ENCODE data around the gene ZSWIM5.
"Not testable (repeated sequence)": the region's sequence is repeated elsewhere in the genome, so short reads cannot be mapped to it uniquely, and the experiment has no call there.

ZSWIM5 gene

DNA sequence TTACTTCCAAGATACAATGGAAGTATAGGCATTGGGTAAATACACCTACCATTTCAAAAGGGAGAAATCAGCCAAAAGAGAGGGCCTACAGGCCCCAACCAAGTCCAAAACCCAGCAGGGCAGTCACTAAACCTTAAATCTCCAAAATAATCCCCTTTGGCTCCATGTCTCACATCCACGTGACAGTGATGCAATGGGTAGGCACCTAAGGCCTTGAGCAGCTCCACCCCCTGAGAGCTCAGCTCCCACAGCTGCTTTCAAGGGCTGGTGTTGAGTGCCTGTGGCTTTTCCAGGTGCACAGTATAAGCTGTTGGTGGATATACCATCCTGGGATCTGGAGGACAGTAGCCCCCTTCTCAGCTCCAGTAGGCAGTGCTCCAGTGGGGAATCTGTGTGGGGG lies 121.8 kb downstream of the ZSWIM5 start:
- DNase-seq = no peak

DNA sequence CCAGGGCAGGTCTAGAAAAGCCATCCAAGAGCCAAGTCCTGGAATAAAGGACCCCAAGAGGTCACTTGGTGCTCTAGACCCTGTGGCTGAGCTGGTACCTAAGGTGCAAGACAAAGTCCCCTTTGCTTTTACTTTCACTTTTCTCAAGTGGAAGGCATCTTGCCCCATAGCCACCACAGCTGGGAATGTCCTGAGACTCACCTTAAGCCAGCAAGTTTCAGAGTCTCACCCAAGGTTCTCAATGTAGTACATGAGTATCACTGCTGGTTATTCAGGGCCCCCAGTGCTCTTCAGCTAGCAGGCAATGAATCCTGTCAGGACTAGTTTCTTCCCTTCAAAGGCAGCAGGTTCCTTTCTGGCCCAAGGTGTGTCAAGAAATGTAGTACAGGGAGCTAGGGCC lies 126.9 kb downstream of the ZSWIM5 start:
- no peak for DNase-seq

DNA sequence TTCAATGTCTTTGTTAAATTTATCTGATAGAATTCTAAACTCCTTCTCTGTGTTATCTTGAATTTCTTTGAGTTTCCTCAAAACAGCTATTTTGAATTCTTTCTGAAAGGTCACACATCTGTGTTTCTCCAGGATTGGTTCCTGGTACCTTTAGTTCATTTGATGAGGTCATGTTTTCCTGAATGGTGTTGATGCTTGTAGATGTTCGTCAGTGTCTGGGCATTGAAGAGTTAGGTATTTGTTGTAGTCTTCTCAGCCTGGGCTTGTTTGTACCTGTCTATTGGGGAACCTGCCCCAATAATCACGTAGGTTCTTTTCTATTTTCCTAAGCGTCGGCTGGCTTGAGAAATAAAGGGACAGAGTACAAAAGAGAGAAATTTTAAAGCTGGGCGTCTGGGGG lies 129.4 kb downstream of the ZSWIM5 start:
- DNase-seq = not testable (repeated sequence)

DNA sequence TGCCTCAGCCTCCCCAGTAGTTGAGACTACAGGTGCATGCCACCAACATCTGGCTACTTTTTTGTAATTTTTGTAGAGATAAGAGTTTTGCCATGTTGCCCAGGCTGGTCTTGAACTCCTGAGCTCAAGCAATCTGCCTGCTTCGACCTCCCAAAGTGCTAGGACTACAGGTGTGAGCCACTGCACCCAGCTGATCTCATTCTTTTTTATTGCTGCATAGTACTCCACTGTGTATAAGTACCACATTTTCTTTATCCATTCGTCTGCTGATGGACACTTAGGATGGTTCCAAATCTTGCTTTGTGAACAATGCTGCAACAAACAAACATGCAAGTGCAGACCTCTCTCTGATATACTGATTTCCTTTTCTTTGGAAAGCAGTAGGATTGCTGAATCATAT lies 134.8 kb downstream of the ZSWIM5 start:
- no peak for DNase-seq

DNA sequence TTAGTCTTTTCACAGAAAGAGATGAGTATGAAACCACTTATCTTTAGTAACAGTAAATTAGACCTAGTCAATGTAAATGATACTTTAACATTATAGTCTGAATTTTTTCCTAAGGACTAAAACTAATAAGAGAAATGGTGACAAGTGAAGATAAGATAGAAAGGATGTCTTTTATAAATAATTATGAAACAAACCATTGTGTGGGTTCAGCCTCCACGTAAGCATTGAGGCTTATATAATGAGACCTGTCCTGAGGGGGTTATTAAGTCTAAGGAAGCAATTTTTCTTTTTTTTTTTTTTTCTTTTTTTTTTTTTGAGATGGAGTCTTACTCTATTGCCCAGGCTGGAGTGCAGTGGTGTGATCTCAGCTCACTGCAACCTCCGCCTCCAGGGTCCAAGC lies 138.6 kb downstream of the ZSWIM5 start:
- no peak for DNase-seq

DNA sequence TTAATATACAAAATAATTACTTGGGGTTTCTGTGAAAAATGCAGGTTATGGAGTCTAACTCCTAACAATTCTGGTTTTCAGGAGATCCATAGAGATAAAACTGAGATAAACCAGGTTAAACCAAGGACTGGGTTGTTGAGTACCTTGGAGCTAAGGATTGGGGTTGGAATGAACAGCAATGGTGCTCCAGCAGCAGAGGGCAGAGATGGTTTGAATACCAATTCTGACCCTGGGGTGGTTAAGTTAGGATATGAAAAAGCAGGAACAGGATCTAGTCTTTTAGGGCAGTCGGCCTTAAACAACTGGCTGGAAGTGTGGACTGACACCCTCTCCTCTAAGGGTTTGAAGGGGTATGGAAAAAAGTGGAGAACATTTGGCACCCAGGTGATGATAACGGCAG lies 141.3 kb downstream of the ZSWIM5 start:
- DNase-seq = no peak

DNA sequence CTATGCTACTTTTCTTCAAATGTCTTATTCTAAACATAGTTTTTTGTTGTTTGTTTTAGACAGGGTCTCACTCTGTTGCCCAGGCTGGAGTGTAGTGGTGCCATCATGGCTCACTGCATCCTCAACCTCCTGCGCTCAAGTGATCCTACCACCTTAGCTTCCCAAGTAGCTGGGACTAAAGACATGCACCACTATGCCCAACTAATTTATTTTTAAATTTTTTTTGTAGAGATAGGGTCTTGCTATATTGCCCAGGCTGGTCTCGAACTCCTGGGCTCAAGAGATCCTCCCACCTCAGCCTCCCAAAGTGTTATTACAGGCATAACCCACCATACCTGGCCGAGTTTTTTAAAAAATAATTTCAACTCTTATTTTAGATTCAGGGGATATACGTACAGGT lies 143.9 kb downstream of the ZSWIM5 start:
- not testable (repeated sequence) for DNase-seq

DNA sequence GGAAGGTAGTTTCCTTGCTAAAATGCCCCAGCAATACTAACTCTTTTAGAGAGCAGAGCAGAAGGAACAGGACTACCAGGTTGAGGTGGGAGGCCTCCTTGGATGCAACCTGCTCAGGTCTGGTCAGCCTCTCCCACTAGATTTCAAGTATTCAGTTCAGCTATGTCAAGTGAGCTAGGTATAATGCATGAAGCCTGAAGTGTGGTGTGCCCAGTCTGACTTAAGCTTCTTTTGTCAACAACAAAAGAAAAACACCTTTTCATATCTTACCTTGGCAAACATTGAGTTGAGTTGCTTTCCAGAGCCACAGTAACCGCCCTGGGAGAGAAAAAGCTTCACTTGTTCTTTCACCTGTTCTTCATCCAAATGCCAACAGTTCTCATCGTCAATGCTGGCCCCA lies 146.6 kb downstream of the ZSWIM5 start:
- no peak for DNase-seq

DNA sequence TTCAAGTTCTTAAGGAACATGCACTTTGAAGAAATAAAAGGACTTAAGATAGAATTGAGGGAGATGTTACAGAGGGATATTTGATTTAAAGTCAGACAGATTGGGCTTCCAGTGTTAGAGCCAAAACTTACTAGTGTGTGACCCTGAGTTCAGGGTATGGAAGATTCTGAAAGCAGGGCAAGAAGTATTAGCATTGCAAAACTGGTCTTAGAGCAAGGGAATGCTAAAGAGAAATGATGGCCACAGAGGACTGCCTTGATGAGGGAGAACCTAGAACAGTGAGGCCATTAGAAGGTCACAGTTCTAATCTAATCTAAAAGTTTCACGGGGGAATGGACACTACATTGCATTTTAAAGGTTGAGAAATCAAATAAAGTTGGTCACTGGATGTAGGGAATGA lies 148.9 kb downstream of the ZSWIM5 start:
- DNase-seq = no peak

DNA sequence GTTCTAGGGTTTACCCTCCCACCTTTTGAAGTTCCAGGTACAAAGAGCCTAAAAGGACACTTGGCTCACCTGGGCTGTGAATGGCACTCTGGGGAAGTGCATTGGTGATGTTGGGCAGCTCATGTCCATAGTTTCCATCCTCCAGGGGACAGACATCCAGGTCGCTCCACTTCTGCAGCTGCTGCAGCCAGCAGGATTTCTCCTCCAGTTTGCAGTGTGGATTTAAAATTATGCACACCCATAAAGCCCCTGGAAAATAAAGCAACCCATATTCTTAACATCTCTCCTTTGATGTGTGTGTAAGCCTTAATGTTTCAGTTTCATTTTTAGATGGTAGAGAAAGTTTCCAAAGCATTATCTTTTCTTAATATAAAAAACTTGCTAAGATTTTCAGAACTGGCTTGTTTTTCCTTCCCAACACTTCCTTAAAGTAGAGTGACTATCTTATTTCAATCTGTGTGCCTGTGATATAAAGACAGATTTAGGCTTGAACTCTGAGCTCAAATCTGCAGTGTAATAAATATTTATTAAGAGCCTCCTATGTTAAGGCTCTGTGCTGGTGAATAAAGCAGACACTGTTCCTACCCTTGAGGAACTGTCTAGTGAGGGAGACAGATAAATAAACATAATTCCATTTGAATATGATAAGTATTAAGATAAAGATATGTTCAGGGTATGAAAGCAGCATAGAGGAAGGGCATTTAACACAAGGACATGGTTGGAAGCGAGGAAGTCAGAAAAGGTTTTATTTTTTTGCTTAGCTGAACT lies 155.2 kb downstream of the ZSWIM5 start:
- DNase-seq = no peak

DNA sequence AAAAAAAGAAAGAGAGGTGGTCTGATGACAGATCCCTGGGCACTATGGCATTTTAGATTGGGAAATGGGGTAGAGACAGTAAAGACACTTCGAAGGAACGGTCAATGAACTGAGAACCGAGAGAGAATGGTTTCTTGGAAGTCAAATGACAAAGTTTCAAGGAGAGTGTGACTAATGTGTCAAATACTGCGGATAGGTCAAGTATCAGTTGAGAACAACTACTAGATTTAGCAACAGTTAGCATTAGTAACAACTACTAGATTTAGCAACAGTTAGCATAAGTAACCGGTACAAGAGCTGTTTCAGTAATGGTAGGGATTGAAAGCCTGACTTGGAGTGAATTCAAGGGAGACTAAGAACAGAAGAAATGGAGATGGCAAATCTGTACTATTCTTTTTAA lies 159.4 kb downstream of the ZSWIM5 start:
- DNase-seq = no peak

DNA sequence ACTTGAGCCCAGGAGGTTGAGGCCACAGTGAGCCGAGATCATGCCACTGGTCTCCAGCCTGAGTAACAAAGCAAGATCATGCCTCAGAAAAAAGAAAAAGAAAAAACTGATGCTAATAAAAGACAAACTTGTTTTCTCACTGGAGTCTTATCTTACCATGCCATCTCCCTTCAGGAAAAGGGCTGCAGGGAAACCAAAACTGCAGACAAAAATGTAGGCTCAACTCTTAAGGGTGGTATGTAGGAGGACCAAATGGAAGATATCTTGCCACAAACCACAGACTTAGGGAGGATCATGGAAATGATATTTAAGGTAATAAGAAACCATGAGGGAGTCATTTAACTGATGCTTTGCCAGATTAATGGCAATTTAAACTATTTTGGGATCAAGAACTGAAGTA lies 161.5 kb downstream of the ZSWIM5 start:
- no peak for DNase-seq

DNA sequence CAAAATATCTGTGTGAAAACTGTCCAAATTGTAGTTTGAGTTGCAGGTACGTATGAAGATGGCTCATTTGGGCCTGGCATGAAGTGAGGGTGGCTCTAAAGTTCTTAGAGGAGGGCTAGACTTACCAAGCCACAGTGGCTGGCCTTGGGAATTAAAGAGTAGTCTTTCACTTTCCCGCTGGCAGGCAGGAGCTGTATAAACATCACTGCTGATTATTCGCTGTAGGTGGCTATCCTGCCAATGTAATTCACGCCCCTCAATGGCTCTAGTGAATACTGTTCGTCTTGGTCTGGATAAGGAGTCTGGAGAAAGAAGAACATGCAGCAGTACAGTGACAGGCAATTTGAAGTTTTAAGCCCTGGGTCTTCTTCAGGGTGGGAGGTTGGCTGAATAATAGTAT lies 163.3 kb downstream of the ZSWIM5 start:
- no peak for DNase-seq

DNA sequence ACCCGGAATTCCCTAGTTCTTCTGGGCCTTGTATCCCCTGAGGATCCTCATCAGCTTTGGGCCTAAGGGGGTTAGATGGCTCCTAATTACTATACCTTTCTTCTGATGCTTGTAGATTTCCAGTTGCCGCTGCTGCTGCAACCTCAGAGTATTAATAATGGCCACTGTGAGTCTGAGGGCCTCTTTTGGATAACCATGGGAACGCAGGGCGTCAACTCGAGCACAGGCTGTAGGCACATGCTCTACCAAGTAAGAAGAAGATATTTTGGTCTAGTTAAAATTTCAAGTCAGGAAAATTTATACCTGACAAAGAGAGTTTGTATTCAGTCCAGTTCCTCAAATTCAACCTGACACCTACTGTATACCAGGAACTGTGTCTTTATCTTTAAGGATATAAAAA lies 166.1 kb downstream of the ZSWIM5 start:
- no peak for DNase-seq

DNA sequence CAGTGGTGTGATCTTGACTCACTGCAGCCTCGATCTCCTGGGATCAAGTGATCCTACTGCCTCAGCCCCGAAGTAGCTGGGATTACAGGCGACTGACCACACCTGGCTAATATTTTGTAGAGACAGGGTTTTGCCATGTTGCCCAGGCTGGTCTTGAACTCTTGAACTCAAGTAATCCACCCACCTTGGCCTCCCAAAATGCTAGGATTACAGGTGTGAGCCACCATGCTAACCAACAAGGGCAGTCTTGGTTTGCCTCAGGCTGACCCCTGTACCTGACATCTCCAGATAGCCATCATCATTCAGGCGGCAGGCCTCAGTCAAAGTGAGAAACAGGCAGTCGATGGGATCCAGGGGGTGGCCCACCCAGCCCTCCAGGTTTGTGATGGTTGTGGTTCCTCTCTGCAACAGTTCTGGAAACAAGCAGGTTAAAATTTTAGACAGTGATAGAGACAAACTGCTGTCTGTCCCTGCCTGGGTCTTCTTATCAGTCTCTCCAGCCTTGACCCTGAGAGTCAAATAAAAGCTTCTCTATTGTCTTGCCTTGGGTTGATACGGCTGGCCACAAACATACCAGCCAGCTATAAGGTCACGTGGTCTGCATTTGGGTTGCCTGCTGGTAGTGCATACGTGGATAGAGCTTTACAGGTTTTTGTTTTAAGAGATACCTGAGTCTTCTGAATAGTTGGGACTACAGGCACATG lies 167.6 kb downstream of the ZSWIM5 start:
- no peak for DNase-seq

DNA sequence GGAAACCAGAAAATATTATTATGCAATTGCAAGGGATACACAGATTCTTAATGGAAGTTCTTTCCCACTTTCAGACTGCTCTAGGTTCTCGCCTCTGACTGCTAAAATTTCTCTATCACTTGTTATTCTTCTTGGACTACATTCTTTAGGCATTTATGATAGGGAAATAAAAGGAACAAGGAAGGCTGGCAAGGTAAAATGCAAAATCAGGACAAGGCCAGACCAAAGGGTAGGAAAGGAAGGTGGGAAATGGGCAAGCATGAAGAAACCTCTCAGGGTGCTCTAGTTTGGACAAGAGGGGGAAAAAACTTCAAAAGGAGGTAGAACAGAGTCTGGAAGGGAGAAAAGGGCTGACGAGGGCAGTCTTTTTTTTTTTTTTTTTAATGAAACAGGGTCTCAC lies 168.2 kb downstream of the ZSWIM5 start:
- DNase-seq = no peak

DNA sequence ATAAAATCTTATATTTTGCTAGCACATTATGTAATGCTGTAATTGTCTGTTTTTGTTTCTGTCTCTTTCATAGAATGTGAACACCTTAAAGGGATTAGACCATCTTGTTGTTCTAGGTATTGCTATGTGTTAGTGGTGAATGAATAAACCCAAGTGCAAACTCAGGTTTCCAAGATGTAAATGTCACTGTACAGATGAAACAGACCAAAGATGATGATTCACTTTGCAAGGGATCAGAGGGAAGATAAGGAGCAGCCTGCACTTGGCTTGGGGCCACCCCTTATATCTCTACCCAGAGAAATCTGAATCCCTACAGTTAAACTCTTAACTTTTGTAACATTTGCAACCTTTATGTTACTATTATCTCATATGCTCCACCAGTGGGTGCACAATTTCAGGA lies 168.9 kb downstream of the ZSWIM5 start:
- no peak for DNase-seq

DNA sequence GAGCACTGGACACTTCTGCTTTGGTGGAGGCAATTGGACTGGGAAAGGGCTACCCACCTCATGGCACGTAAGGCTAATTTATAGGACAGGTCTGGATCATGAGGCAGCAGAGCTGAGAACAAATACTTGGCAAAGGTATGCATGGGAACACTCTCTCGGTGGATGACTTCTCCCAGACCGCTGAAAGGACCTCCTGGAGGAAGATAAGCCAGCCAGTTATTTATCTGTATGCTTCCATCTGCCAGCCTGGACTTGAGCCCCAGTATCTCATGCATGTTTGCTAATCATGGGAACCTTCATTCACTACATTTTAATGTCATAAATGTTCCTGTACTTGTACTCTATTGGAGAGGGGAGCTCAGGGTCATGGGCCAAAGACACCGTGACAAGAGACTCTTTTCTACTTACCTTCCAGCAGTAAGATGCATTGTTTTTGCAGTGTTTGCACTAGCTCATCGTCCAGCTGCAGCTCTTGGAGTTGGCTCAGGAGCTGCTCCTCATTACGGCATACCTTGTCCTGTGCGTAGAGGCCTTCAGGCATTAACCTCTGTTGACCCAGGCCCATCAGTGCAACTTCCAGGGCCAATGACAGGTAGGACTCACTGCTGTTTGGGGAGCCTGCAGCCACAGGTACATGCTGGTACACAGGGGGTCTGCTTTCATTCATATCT lies 170.6 kb downstream of the ZSWIM5 start:
- no peak for DNase-seq

DNA sequence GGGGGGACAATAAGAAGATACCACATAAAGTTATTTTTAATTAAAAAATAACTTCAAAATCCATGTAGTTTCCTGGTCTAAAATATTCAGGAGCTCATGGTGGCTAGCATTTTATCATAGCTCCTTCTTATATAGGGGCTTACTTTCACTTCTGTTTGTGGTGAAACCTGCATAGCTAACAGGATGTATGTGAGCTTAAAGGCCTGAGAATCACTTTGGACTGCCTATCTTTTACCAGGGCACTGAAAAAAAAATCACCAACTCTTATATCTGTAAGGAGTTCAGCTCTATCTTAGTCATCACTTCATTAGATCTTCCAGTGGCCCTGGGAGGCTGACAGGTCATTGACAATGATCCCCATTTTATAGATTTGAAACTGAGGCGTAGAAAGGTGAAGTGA lies 173.0 kb downstream of the ZSWIM5 start:
- DNase-seq = no peak

DNA sequence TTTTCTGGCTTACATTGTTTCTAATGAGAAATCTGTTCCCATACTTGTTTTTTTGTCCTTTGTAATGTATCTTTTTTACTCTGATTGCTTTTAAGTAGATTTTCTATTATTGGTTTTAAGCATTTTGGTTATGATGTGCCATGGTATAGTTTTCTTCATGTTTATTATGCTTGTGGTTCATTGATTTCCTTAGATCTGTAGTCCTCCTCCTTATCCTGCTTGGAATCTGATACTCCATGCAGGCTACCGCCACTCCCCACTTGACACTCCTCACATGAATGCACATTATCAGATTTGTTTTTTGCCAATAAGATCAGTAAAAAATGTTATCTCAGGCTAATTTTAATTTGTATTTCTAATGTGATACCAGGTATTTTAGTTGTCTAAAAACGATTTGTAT lies 173.6 kb downstream of the ZSWIM5 start:
- no peak for DNase-seq

DNA sequence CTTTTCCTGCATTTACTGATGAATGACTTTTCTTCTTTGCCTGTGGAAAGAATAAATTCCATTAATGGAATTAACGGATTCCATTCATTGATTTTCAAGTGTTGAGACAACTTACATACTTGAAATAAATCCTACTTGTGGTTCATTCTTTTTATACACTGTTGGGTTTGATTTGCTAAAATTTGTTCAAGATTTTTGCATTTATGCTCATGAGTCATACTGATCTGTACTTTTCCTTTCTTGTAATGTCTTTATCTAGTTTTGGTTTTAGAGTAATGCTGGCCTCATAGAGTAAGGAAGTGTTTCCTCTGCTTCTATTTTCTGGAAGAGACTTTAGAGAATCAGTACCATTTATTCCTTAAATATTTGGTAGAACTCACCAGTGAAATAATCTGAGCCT lies 180.0 kb downstream of the ZSWIM5 start:
- no peak for DNase-seq

DNA sequence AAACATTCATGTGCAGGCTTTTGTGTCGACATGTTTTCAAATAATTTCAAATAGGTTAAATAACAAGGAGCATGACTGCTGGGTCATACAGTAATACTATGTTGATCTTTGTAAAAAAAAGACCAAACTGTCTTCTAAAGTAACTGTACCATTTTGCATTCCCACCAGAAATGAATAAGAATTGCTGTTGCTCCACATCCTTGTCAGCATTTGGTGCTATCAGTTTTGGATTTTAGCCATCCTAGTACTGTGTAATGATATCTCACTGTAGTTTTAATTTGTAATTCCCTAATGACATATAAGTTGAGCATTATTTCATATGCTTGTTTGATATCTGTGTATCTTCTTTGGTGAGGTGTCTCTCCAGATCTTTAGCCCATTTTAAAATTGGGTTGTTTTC lies 182.7 kb downstream of the ZSWIM5 start:
- no peak for DNase-seq

DNA sequence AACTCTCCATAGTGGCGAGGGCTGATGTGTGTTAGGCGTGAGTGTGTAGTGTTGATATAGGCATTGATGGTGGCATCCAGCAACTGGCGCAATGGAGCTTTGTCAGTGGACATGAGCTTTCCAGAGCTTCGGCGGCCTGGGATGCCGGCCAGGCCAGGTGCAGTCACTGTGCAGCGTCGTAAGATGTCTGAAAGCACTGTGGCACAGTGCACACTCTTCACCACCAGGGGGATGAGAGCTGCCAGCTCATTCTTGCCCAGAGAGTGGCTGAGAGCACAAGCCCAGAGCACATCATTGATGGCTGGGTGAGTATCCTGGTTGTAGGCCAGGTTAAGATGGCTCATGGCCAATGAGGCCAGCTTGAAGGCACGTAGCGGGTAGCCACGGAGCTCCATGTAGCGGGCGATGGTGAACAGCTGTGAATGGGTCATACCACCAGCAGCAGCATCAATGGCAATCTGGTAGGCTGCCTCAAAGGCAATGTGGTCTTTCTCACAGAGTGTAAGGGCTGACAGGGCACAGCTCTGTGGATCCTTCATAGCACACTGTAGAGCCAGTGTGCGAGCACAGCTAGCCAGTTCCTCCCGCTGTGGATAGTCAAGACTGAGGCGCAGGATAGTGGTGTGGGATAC lies 187.7 kb downstream of the ZSWIM5 start:
- peak; percentile 50 for DNase-seq

DNA sequence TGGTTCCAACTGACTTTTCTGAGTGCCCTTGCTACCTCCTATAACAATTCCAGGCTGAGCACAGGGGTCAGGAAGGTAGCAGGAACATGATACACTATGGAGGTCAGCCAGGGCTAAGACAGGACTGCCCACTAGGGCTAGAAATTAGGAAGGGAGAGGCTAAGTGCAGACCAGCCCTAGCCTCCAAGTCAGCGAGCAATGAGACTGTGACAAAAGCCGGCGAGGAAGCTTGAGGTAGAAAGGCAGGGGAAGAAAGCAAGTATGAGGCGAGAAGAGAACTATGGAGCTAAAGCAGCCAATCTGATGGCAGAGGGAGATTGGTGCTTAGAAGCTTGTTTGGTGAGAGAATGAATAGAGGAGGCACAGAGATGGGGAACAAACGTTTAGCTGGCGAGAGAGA lies 189.6 kb downstream of the ZSWIM5 start:
- DNase-seq = no peak
